Ovary (tissue), 1 donor: ENCODE measurements around the gene PAQR3.

Source experiments
- EP300 ChIP-seq: sonication (generic); formaldehyde crosslinking; IDR thresholded peaks from one replicate; pipeline ENCODE4 v1.6.1; 2017; ENCODE audit warnings: antibody characterized with exemption
- POLR2A ChIP-seq: fragments of 450-650 bp; IDR thresholded peaks from one replicate; pipeline ENCODE4 v1.6.1; 2017; ENCODE audit warnings: antibody characterized with exemption, mild to moderate bottlenecking, moderate library complexity

DNA sequence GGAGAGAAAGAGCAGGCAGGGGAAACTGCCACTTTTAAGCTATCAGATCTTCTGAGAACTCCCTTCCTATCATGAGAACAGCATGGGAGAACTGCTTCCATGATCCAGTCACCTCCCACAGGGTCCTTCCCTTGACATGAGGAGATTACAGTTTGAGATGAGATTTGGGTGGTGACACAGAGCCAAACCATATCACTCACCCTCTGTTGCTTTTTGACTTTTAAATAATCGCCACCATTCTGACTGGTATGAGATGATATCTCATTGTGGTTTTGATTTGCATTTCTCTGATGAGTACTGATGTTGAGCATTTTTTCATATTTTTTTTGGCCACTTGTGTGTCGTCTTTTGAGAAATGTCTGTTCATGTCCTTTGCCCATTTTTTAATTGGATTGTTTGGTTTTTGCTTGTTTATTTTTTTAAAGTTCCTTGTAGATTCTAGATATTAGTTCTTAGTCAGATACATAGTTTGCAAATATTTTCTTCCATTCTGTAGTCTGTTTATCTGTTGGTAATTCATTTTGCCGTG is 6.5 kb upstream of the PAQR3 start:
- no peak for TF ChIP-seq EP300
- no peak for TF ChIP-seq POLR2A
